MG63 (cell line): ENCODE measurements around the gene LMAN2L. TPM values are rescaled to one million over a fixed set of nuclear protein-coding genes. Genes with fewer than 3 reads are reported as not detected.
A peak's percentile ranks its signal among the peaks of the same experiment; 100 is the strongest.
"Not testable (repeated sequence)": the region's sequence is repeated elsewhere in the genome, so short reads cannot be mapped to it uniquely, and the experiment has no call there.

Experiments
- DNase-seq: peaks from one replicate; pipeline ENCODE4 v3.0.0-alpha.2; 2020
- H3K27me3 ChIP-seq: fragments of 250-450 bp; sonication (Bioruptor Pico); 2 replicates; pipeline ENCODE4 v1.5.1; 2020; ENCODE audit warnings: mild to moderate bottlenecking, moderate library complexity
- H3K36me3 ChIP-seq: fragments of 250-450 bp; sonication (Bioruptor Pico); 2 replicates; pipeline ENCODE4 v1.5.1; 2020; ENCODE audit warnings: mild to moderate bottlenecking, moderate library complexity
- H3K4me3 ChIP-seq: fragments of 250-450 bp; sonication (Bioruptor Pico); 2 replicates; pipeline ENCODE4 v1.5.1; 2020; ENCODE audit warnings: mild to moderate bottlenecking, moderate library complexity
- H3K9me3 ChIP-seq: fragments of 250-450 bp; sonication (Bioruptor Pico); 2 replicates; pipeline ENCODE4 v1.5.1; 2020; ENCODE audit warnings: mild to moderate bottlenecking, moderate library complexity
- total RNA-seq: library from RNA; depleted of rRNA; stranded (reverse); fragments of >200 nt; shearing (Covaris generic); gene quantifications from 2 replicates; pipeline ENCODE4 v1.2.3, GENCODE V29; 2014; ENCODE audit warnings: low replicate concordance

The LMAN2L gene
- total RNA-seq, 1 experiment from 2014 or later, result 28.5 TPM

- H3K36me3 ChIP-seq, result no peaks in the 10 kb centered on the region
- no peak overlapping the region for H3K4me3 ChIP-seq
- no peaks in the 10 kb centered on the region for H3K9me3 ChIP-seq
- DNase-seq, result no peak
- H3K27me3 ChIP-seq, result no peaks in the 10 kb centered on the region
These were observed 54.8 kb downstream of the LMAN2L start for GRCh38 chr2:96684883-96685576.

- H3K9me3 ChIP-seq, result no peaks in the 10 kb centered on the region
- no peaks in the 10 kb centered on the region for H3K36me3 ChIP-seq
- no peaks in the 10 kb centered on the region for H3K27me3 ChIP-seq
- no peak overlapping the region for H3K4me3 ChIP-seq
- DNase-seq, result no peak
These were observed 55.7 kb downstream of the LMAN2L start for GRCh38 chr2:96683972-96684820.

- Histone ChIP-seq H3K36me3 (no peaks in the 10 kb centered on the region), H3K27me3 (no peaks in the 10 kb centered on the region), H3K9me3 (no peaks in the 10 kb centered on the region), H3K4me3 (no peak overlapping the region)
- no peak for DNase-seq
These were observed 56.6 kb downstream of the LMAN2L start for GRCh38 chr2:96683307-96683706.

GRCh38 chr2:96681540-96681939 lies 58.3 kb downstream of the LMAN2L start:
- Histone ChIP-seq H3K9me3 (no peaks in the 10 kb centered on the region), H3K27me3 (no peaks in the 10 kb centered on the region), H3K36me3 (no peaks in the 10 kb centered on the region), H3K4me3 (no peak overlapping the region)
- no peak for DNase-seq

- H3K4me3 ChIP-seq, result no peak overlapping the region
- no peaks in the 10 kb centered on the region for H3K36me3 ChIP-seq
- H3K9me3 ChIP-seq, result no peaks in the 10 kb centered on the region
- DNase-seq, result no peak
- H3K27me3 ChIP-seq, result no peaks in the 10 kb centered on the region
These were observed 59.2 kb downstream of the LMAN2L start for GRCh38 chr2:96680561-96681141.

- H3K36me3 ChIP-seq, result no peaks in the 10 kb centered on the region
- H3K9me3 ChIP-seq, result no peaks in the 10 kb centered on the region
- DNase-seq, result peak; percentile 15
- no peak overlapping the region for H3K4me3 ChIP-seq
- H3K27me3 ChIP-seq, result no peaks in the 10 kb centered on the region
These were observed 60.0 kb downstream of the LMAN2L start for GRCh38 chr2:96679848-96680247.

- H3K36me3 ChIP-seq, result no peaks in the 10 kb centered on the region
- H3K27me3 ChIP-seq, result no peaks in the 10 kb centered on the region
- no peak for DNase-seq
- H3K4me3 ChIP-seq, result no peak overlapping the region
- H3K9me3 ChIP-seq, result no peaks in the 10 kb centered on the region; the same call in 1 of the 2 replicates
These were observed 70.2 kb downstream of the LMAN2L start for GRCh38 chr2:96669539-96670215.

- Histone ChIP-seq H3K9me3 (peaks cover 4% of the 10 kb centered on the region; the same call in 1 of the 2 replicates), H3K36me3 (no peaks in the 10 kb centered on the region), H3K4me3 (no peak overlapping the region), H3K27me3 (no peaks in the 10 kb centered on the region)
- DNase-seq, result no peak
These were observed 71.1 kb downstream of the LMAN2L start for GRCh38 chr2:96668771-96669170.

GRCh38 chr2:96665717-96666116 lies 74.1 kb downstream of the LMAN2L start:
- not testable (repeated sequence) for H3K36me3 ChIP-seq, H3K4me3 ChIP-seq, DNase-seq, H3K27me3 ChIP-seq, H3K9me3 ChIP-seq

GRCh38 chr2:96665083-96665569 lies 74.7 kb downstream of the LMAN2L start:
- H3K4me3 ChIP-seq, result no peak overlapping the region
- H3K9me3 ChIP-seq, result peaks cover 4% of the 10 kb centered on the region; the same call in 1 of the 2 replicates
- no peaks in the 10 kb centered on the region for H3K36me3 ChIP-seq
- DNase-seq, result peak; percentile 89
- H3K27me3 ChIP-seq, result no peaks in the 10 kb centered on the region

GRCh38 chr2:96664366-96664925 lies 75.4 kb downstream of the LMAN2L start:
- no peak overlapping the region for H3K4me3 ChIP-seq
- no peaks in the 10 kb centered on the region for H3K36me3 ChIP-seq

GRCh38 chr2:96663829-96664228 lies 76.0 kb downstream of the LMAN2L start:
- no peak for DNase-seq
- H3K36me3 ChIP-seq, result no peaks in the 10 kb centered on the region
- H3K27me3 ChIP-seq, result no peaks in the 10 kb centered on the region
- H3K9me3 ChIP-seq, result peaks cover 4% of the 10 kb centered on the region; the same call in 1 of the 2 replicates
- H3K4me3 ChIP-seq, result no peak overlapping the region

More at GRCh38 chr2:96664366-96664925, 75.4 kb downstream of the LMAN2L start:
- H3K27me3 ChIP-seq, result no peaks in the 10 kb centered on the region
- H3K9me3 ChIP-seq, result peaks cover 4% of the 10 kb centered on the region; the same call in 1 of the 2 replicates
- DNase-seq, result no peak

GRCh38 chr2:96663177-96663576 lies 76.7 kb downstream of the LMAN2L start:
- DNase-seq, result no peak
- Histone ChIP-seq H3K4me3 (no peak overlapping the region), H3K9me3 (peaks cover 4% of the 10 kb centered on the region; the same call in 1 of the 2 replicates), H3K36me3 (no peaks in the 10 kb centered on the region), H3K27me3 (no peaks in the 10 kb centered on the region)

GRCh38 chr2:96662360-96662759 lies 77.5 kb downstream of the LMAN2L start:
- no peaks in the 10 kb centered on the region for H3K36me3 ChIP-seq
- no peak overlapping the region for H3K4me3 ChIP-seq
- peaks cover 4% of the 10 kb centered on the region; the same call in 1 of the 2 replicates for H3K9me3 ChIP-seq
- no peak for DNase-seq
- no peaks in the 10 kb centered on the region for H3K27me3 ChIP-seq

GRCh38 chr2:96661324-96661723 lies 78.5 kb downstream of the LMAN2L start:
- no peaks in the 10 kb centered on the region for H3K27me3 ChIP-seq

GRCh38 chr2:96656540-96656939 lies 83.3 kb downstream of the LMAN2L start:
- no peak overlapping the region for H3K4me3 ChIP-seq
- H3K36me3 ChIP-seq, result no peaks in the 10 kb centered on the region
- no peaks in the 10 kb centered on the region for H3K27me3 ChIP-seq
- no peaks in the 10 kb centered on the region for H3K9me3 ChIP-seq
- DNase-seq, result no peak

More at GRCh38 chr2:96661324-96661723, 78.5 kb downstream of the LMAN2L start:
- H3K36me3 ChIP-seq, result no peaks in the 10 kb centered on the region
- no peak for DNase-seq
- no peak overlapping the region for H3K4me3 ChIP-seq
- H3K9me3 ChIP-seq, result peaks cover 4% of the 10 kb centered on the region; the same call in 1 of the 2 replicates
